ENCODE results near the gene NPW.

DNA sequence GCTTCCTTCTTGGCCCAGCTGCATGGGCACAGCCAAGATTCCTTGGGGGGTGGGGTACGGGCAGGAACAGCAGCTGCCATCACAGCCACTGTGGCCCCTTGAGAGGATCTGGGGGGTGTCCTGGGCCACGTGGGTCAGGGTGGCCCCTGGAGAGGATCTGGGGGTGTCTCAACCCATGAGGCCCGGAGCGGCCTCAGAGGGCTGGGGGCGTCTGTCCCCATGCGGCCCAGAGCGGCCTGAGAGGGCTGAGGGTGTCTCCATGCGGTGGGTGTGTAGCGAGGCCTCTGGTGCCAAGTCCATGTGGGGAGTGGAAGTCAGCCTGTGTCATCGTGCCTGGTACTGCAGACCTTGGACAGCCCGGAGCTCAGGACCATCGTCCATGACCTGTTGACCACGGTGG is 41.9 kb downstream of the NPW start:
- TF ChIP-seq RAD21 (IDR thresholded peaks at IDR 0.05; ENCODE audit: low read depth) (no peak), TAF1 (IDR thresholded peaks at IDR 0.05; ENCODE audit: low read depth) (no peak), EP300 (IDR thresholded peaks at IDR 0.05; ENCODE audit: borderline replicate concordance) (no peak)
- TF ChIP-seq, protein P1, sequence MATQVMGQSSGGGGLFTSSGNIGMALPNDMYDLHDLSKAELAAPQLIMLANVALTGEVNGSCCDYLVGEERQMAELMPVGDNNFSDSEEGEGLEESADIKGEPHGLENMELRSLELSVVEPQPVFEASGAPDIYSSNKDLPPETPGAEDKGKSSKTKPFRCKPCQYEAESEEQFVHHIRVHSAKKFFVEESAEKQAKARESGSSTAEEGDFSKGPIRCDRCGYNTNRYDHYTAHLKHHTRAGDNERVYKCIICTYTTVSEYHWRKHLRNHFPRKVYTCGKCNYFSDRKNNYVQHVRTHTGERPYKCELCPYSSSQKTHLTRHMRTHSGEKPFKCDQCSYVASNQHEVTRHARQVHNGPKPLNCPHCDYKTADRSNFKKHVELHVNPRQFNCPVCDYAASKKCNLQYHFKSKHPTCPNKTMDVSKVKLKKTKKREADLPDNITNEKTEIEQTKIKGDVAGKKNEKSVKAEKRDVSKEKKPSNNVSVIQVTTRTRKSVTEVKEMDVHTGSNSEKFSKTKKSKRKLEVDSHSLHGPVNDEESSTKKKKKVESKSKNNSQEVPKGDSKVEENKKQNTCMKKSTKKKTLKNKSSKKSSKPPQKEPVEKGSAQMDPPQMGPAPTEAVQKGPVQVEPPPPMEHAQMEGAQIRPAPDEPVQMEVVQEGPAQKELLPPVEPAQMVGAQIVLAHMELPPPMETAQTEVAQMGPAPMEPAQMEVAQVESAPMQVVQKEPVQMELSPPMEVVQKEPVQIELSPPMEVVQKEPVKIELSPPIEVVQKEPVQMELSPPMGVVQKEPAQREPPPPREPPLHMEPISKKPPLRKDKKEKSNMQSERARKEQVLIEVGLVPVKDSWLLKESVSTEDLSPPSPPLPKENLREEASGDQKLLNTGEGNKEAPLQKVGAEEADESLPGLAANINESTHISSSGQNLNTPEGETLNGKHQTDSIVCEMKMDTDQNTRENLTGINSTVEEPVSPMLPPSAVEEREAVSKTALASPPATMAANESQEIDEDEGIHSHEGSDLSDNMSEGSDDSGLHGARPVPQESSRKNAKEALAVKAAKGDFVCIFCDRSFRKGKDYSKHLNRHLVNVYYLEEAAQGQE (IDR thresholded peaks at IDR 0.05; ENCODE audit: low read depth): no peak
